T47D (cell line): ENCODE measurements around the gene TLR5.
A peak's percentile ranks its signal among the peaks of the same experiment; 100 is the strongest.

Source experiments
- DNase-seq, 2 experiments: peaks; one replicate each; pipeline versions ENCODE4 v3.0.0 to v3.0.0-alpha.2; 2011 to 2012; ENCODE audit warnings: low read depth in 1 of 2, low spot score in 1 of 2
- JUND ChIP-seq: IDR thresholded peaks from 2 replicates; pipeline ENCODE4 v1.6.1; 2012; ENCODE audit warnings: low read depth
- in situ Hi-C: cut with HindIII; loops from 2 replicates; pipeline ENCODE4 v1.10.0; 2016; ENCODE audit warnings: low sequenced_read_pairs, low pct_unique_long_range_greater_than_20kb

Gene TLR5, protein sequence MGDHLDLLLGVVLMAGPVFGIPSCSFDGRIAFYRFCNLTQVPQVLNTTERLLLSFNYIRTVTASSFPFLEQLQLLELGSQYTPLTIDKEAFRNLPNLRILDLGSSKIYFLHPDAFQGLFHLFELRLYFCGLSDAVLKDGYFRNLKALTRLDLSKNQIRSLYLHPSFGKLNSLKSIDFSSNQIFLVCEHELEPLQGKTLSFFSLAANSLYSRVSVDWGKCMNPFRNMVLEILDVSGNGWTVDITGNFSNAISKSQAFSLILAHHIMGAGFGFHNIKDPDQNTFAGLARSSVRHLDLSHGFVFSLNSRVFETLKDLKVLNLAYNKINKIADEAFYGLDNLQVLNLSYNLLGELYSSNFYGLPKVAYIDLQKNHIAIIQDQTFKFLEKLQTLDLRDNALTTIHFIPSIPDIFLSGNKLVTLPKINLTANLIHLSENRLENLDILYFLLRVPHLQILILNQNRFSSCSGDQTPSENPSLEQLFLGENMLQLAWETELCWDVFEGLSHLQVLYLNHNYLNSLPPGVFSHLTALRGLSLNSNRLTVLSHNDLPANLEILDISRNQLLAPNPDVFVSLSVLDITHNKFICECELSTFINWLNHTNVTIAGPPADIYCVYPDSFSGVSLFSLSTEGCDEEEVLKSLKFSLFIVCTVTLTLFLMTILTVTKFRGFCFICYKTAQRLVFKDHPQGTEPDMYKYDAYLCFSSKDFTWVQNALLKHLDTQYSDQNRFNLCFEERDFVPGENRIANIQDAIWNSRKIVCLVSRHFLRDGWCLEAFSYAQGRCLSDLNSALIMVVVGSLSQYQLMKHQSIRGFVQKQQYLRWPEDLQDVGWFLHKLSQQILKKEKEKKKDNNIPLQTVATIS

DNA sequence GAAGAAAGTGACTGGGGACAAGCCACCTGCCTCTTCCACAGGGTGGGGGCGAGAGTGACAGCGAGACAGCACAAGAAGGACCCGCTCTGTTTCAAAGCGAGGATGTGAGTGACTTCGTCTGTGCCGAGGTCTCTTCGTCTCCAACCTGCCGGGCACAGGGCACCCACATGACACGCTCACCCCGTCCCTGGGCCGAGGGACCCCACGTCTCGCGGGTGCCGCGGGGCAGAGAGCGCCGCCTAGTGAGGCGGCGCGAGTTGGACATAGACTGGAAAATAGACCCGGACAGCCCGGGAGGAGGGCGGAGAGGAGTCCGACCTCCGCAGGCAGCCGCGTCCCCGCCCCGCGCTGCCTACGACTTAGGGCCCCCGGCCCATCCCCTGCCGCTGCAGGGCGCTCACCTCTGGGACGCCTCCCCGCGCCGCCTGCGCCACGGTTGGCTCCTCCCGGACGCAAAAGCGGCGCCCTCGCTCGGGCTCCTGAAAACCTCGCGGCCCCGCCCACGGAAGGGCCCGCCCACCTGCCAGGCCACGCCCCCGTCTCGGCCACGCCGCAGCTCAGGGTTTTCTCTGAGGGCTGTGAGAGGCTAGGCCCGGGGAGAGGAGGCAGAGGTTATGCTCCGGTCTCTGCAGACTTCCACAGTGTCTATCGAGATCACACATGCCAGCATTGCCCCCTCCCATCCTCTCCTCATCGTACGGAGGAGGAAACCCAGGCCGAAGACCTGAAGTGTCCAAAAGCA lies at the start of gene TLR5:
TLR5 (minus strand) TSS at position 454 of the 742 bp plus-strand sequence. CDS start 30,217 bp downstream, outside the sequence.
- DNase-seq = peak; percentile 90 to 97
- in situ Hi-C loops = no loop called here
- TF ChIP-seq JUND = no peak

- no peak for DNase-seq
- TF ChIP-seq JUND = no peak
- in situ Hi-C loops = no loop called here
Measured at GRCh38 chr1:223189903-223190724, 47.1 kb upstream of the TLR5 start.

DNA sequence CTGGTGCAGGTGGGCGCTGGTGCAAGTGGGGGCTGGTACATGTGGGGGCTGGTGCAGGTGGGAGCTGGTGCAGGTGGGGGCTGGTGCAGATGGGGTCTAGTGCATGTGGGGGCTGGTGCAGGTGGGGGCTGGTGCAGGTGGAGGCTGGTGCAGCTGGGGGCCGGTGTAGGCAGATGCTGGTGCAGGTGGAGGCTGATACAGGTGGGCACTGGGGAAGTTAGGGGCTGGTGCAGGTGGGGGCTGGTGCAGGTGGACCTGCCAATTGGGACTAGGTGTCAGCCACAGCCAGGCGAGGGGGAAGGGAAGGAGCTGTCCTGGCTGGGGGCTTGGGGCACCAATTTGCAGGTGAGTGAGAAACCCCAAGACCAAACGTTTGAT lies 46.5 kb upstream of the TLR5 start:
- in situ Hi-C loops = no loop called here
- no peak for DNase-seq
- TF ChIP-seq JUND = no peak

GRCh38 chr1:223188618-223189356 lies 45.7 kb upstream of the TLR5 start:
- in situ Hi-C loops = no loop called here
- no peak for DNase-seq
- no peak for TF ChIP-seq JUND

DNA sequence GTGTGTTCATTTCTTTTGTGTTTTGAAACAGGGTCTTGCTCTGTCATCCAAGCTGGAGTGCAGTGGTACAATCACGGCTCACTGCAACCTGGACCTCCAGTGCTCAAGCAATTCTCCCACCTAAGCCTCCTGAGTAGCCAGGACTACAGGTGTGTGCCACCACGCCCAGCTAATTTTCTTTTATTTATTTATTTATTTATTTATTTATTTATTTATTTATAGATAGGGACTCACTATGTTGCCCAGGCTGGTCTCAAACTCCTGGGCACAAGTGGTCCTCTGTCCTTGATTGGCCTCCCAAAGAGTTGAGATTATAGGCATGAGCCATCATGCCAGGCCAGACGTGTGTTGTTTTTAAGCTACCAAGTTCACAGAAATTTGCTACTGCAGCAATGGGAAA lies 43.8 kb upstream of the TLR5 start:
- in situ Hi-C loops = no loop called here
- DNase-seq = no peak
- TF ChIP-seq JUND = no peak

- no peak for DNase-seq
- TF ChIP-seq JUND = no peak
Measured at GRCh38 chr1:223183268-223183862, 40.3 kb upstream of the TLR5 start.

DNA sequence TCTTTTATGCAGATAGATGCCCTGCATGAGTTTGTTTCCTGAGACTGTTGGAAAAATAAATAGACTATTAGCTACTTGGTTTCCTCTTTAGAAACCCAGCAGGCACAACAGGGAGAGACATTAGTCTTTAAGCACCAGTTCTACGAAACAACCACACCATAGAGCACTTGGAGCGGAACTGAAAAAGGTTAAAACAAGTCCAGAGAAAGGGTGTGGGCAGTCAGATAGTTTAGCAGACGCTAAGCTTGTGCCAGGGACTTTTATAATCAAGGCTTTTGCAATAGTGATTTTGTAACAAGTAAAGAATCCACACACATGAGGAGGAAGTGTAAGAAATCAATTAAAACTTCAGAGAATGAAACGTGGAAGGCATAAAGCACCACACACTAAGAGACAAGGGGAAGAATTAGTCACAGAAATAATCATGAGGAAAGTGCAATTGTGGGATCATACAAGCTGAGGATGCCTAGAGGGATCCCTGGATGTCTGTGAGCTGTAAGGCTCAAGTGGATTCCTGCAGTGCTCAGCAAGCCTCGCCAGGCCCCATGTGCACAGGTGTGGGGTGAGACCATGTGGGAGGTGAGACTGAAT lies 37.8 kb upstream of the TLR5 start:
- no peak for TF ChIP-seq JUND
- DNase-seq = no peak
- in situ Hi-C loops = no loop called here

More at GRCh38 chr1:223183268-223183862, 40.3 kb upstream of the TLR5 start:
- in situ Hi-C loops = no loop called here

DNA sequence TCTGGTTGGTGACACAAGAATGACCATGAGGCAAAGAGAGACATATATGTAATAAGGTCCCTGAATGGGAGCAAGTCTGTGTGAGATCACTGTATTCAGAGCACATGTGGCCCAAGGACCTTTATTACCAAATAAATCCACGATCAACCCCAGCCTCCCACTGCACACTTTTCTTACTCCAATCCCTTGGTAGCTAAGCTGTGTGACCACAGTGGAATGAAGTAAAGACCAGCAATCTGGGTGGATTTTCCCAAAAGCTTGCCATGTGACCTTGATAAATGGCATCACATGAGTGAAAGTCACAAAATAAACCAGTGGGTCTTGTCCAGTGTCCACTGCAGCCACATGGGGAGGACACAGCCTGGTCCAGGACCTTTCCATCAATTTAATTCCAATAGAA lies 36.7 kb upstream of the TLR5 start:
- in situ Hi-C loops = no loop called here
- no peak for DNase-seq
- no peak for TF ChIP-seq JUND

- in situ Hi-C loops = no loop called here
- no peak for DNase-seq
- TF ChIP-seq JUND = no peak
Measured at GRCh38 chr1:223179280-223179679, 36.2 kb upstream of the TLR5 start.

- peak in 1 of 2 experiments; percentile 68 for DNase-seq
- in situ Hi-C loops = no loop called here
- no peak for TF ChIP-seq JUND
Measured at GRCh38 chr1:223177681-223178080, 34.6 kb upstream of the TLR5 start.

DNA sequence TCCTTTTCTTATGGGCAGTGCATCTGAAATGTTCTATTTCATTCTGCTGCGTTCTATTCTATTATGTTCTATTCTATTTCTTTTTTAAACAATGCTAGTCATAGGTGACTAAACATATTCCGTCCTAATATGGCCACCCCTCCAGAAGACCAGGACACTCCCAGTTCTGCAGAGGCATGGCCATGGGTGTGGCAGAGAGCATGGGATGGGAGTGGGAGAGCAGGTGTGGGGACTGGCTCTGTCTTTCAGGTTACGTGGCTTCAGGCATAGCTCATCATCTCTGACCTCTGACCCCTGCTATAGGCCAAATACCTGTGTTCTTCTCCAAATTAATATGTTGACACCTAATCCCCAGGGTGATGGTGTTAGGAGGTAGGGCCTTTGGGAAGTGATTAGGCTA lies 33.4 kb upstream of the TLR5 start:
- in situ Hi-C loops = no loop called here
- DNase-seq = no peak
- TF ChIP-seq JUND = no peak
